Panc1 (cell line): ENCODE results near the gene MITF. TPM values are rescaled to one million over a fixed set of nuclear protein-coding genes. Genes with fewer than 3 reads are reported as not detected.
"Not testable (repeated sequence)": the region's sequence is repeated elsewhere in the genome, so short reads cannot be mapped to it uniquely, and the experiment has no call there.

Experiments
- ATAC-seq: fragments of 200-7000 bp; cut with Tn5 transposase; 2 replicates; pipeline ENCODE4 v1.9.1; 2020; ENCODE audit warnings: mild to moderate bottlenecking, moderate library complexity
- BruUV-seq: library from RNA; stranded (reverse); fragments of 400-500 nt; replicated peaks from 2 replicates; lab custom pipeline; 2021; lab: Mats Ljungman, UMichigan
- CTCF ChIA-PET: fragments of 300-600 bp; sonication (Branson Sonifier 250); formaldehyde crosslinking; loops from one replicate; lab custom pipeline; 2022; ENCODE audit warnings: antibody characterized with exemption; lab: Charles Lee
- POLR2A ChIA-PET: fragments of 300-600 bp; sonication (Branson Sonifier 250); formaldehyde crosslinking; loops from one replicate; lab custom pipeline; 2022; ENCODE audit warnings: antibody characterized with exemption; lab: Charles Lee
- DNase-seq: peaks from one replicate; pipeline ENCODE4 v3.0.0-alpha.2; 2010; ENCODE audit warnings: low read depth, low spot score
- H3K27ac ChIP-seq: 2 replicates; pipeline ENCODE4 v1.5.1; 2011; ENCODE audit warnings: mild to moderate bottlenecking, low read length, inconsistent platforms
- H3K27me3 ChIP-seq: fragments of 200-500 bp; sonication (Bioruptor generic); 2 replicates; pipeline ENCODE4 v1.6.0; 2014; ENCODE audit warnings: low read length, inconsistent platforms; ENCODE audit not compliant: control insufficient read depth, insufficient read depth
- H3K36me3 ChIP-seq: fragments of 200-500 bp; sonication (Bioruptor generic); 2 replicates; pipeline ENCODE4 v1.5.1; 2014; ENCODE audit warnings: inconsistent platforms, mild to moderate bottlenecking, low read length, moderate library complexity; ENCODE audit not compliant: control insufficient read depth, insufficient read depth
- H3K4me1 ChIP-seq: 2 replicates; pipeline ENCODE4 v1.5.1; 2011; ENCODE audit warnings: inconsistent platforms, mild to moderate bottlenecking, low read length, moderate library complexity; ENCODE audit not compliant: control insufficient read depth, insufficient read depth
- H3K4me3 ChIP-seq, 2 experiments: 2 replicates each; pipeline ENCODE4 v1.5.1; 2011 to 2012; ENCODE audit warnings: low read depth in 2 of 2, low read length in 2 of 2, mild to moderate bottlenecking in 2 of 2, inconsistent platforms in 1 of 2, moderate library complexity in 1 of 2
- H3K9me3 ChIP-seq: fragments of 200-500 bp; sonication (Bioruptor generic); 2 replicates; pipeline ENCODE4 v1.5.1; 2014; ENCODE audit warnings: low read depth, mild to moderate bottlenecking, inconsistent platforms, low read length, moderate library complexity; ENCODE audit not compliant: control insufficient read depth, insufficient read depth
- CTCF ChIP-seq: fragments of 450-650 bp; IDR thresholded peaks from 2 replicates; pipeline ENCODE4 v1.5.1; 2017; ENCODE audit warnings: mild to moderate bottlenecking
- POLR2AphosphoS5 ChIP-seq: IDR thresholded peaks from 2 replicates; pipeline ENCODE4 v1.6.1; 2012; ENCODE audit warnings: mild to moderate bottlenecking, low read depth, low read length, moderate library complexity
- SIN3A ChIP-seq: IDR thresholded peaks from 2 replicates; pipeline ENCODE4 v1.6.1; 2012; ENCODE audit warnings: low read depth, mild to moderate bottlenecking, low read length, moderate library complexity, borderline replicate concordance; ENCODE audit not compliant: insufficient read depth
- TCF7L2 ChIP-seq: IDR thresholded peaks from 2 replicates; pipeline ENCODE4 v1.6.1; 2011; ENCODE audit warnings: mild to moderate bottlenecking, low read depth, low read length, inconsistent platforms
- in situ Hi-C: cut with HindIII; loops from 2 replicates; pipeline ENCODE4 v1.10.0; 2016; ENCODE audit warnings: low sequenced_read_pairs, low pct_unique_long_range_greater_than_20kb
- intact Hi-C: fragments of 100-400 bp; cut with micrococcal nuclease; formaldehyde crosslinking; loops from one replicate; pipeline ENCODE4 v1.10.0; 2022; ENCODE audit not compliant: unreplicated experiment
- total RNA-seq: library from RNA; stranded (reverse); gene quantifications from one replicate; pipeline ENCODE4 v1.2.1, GENCODE V29; 2021; ENCODE audit not compliant: unreplicated experiment
- TF ChIP-seq, protein P1 (sequence below), 2 experiments: IDR thresholded peaks; 2 replicates each; pipeline ENCODE4 v1.6.1; 2011 to 2012; ENCODE audit warnings: low read depth in 2 of 2, control low read depth in 1 of 2, low read length in 1 of 2, mild to moderate bottlenecking in 1 of 2, moderate library complexity in 1 of 2; ENCODE audit not compliant: insufficient read depth in 1 of 2

MITF gene
- total RNA-seq, 1 experiment from 2014 or later = 10.8 TPM

- BruUV-seq = no TSS peak
- DNase-seq = no peak
- H3K9me3 ChIP-seq = no peaks in the 10 kb centered on the region
- no peaks in the 10 kb centered on the region for H3K4me1 ChIP-seq
- no peaks in the 10 kb centered on the region for H3K36me3 ChIP-seq
- in situ Hi-C loops = no loop called here
- ATAC-seq = no peak
- no peak overlapping the region for H3K4me3 ChIP-seq
- TF ChIP-seq SIN3A = no peak
- TF ChIP-seq, protein P1, sequence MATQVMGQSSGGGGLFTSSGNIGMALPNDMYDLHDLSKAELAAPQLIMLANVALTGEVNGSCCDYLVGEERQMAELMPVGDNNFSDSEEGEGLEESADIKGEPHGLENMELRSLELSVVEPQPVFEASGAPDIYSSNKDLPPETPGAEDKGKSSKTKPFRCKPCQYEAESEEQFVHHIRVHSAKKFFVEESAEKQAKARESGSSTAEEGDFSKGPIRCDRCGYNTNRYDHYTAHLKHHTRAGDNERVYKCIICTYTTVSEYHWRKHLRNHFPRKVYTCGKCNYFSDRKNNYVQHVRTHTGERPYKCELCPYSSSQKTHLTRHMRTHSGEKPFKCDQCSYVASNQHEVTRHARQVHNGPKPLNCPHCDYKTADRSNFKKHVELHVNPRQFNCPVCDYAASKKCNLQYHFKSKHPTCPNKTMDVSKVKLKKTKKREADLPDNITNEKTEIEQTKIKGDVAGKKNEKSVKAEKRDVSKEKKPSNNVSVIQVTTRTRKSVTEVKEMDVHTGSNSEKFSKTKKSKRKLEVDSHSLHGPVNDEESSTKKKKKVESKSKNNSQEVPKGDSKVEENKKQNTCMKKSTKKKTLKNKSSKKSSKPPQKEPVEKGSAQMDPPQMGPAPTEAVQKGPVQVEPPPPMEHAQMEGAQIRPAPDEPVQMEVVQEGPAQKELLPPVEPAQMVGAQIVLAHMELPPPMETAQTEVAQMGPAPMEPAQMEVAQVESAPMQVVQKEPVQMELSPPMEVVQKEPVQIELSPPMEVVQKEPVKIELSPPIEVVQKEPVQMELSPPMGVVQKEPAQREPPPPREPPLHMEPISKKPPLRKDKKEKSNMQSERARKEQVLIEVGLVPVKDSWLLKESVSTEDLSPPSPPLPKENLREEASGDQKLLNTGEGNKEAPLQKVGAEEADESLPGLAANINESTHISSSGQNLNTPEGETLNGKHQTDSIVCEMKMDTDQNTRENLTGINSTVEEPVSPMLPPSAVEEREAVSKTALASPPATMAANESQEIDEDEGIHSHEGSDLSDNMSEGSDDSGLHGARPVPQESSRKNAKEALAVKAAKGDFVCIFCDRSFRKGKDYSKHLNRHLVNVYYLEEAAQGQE (IDR thresholded peaks at IDR 0.05; ENCODE audit: insufficient read depth in 1 of 2, low read depth in 2 of 2, low read length in 1 of 2) = no peak
- TF ChIP-seq TCF7L2 = no peak
- TF ChIP-seq POLR2AphosphoS5 = no peak
- H3K27me3 ChIP-seq = no peaks in the 10 kb centered on the region
- POLR2A ChIA-PET = no interaction called here
- CTCF ChIA-PET = no interaction called here
- intact Hi-C loops = no loop called here
- no peak overlapping the region for H3K27ac ChIP-seq
These were observed 163.1 kb downstream of the MITF start for GRCh38 chr3:69902386-69902785.

DNA sequence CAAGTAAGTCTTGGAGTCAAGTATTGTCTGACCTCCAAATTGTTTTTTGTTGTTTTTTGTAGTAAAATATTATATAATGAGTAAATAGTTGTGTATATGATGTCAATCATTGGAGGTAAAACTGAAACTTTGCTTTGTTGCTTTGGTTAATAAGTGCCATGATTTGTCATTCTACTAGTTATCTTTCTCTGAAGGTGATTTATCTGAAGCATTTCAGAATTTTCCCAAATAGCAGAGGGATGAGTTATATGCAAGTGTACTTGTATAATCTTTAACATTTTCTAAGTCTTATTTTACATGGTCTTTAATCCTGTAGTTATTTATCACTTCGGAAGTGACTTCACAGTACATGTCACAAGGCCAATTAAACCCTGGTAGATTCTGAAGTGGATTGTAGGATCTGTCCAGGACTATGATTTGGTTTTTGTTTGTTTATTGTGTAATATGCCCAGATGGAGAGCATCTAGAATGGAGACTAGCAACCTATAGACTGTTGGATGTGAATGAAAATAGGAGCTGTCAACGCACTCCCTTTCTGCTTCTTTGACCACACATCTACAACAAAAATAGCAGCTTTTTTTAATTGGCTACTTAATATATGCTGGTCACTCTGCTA, 167.2 kb downstream of the MITF start:
- BruUV-seq = no TSS peak
- intact Hi-C loops (no loop called here), in situ Hi-C loops (no loop called here)
- no peak overlapping the region for H3K27ac ChIP-seq
- no peak for DNase-seq
- POLR2A ChIA-PET = no interaction called here
- CTCF ChIA-PET = no interaction called here
- H3K9me3 ChIP-seq = no peaks in the 10 kb centered on the region
- ATAC-seq = no peak
- no peaks in the 10 kb centered on the region for H3K27me3 ChIP-seq
- H3K4me1 ChIP-seq = no peaks in the 10 kb centered on the region
- H3K36me3 ChIP-seq = no peaks in the 10 kb centered on the region
- H3K4me3 ChIP-seq = no peak overlapping the region
- no peak for TF ChIP-seq TCF7L2
- TF ChIP-seq SIN3A = no peak

- intact Hi-C loops = no loop called here
- POLR2A ChIA-PET = no interaction called here
- TF ChIP-seq SIN3A = no peak
- TF ChIP-seq, protein P1 (IDR thresholded peaks at IDR 0.05; ENCODE audit: insufficient read depth in 1 of 2, low read depth in 2 of 2, low read length in 1 of 2) = no peak
- TF ChIP-seq CTCF = no peak
- TF ChIP-seq TCF7L2 = no peak
- TF ChIP-seq POLR2AphosphoS5 = no peak
- H3K4me3 ChIP-seq = no peak overlapping the region
- CTCF ChIA-PET = no interaction called here
- ATAC-seq = no peak
- H3K9me3 ChIP-seq = no peaks in the 10 kb centered on the region
- in situ Hi-C loops = no loop called here
- no peaks in the 10 kb centered on the region for H3K4me1 ChIP-seq
- DNase-seq = no peak
- H3K27me3 ChIP-seq = no peaks in the 10 kb centered on the region
- BruUV-seq = no TSS peak
- no peak overlapping the region for H3K27ac ChIP-seq
- H3K36me3 ChIP-seq = no peaks in the 10 kb centered on the region
These were observed 168.3 kb downstream of the MITF start for GRCh38 chr3:69907554-69907953.

GRCh38 chr3:69909859-69910258, 170.6 kb downstream of the MITF start:
- CTCF ChIA-PET, DNase-seq, H3K36me3 ChIP-seq, ATAC-seq, BruUV-seq, H3K4me1 ChIP-seq, H3K27ac ChIP-seq, H3K27me3 ChIP-seq, in situ Hi-C loops, intact Hi-C loops, H3K9me3 ChIP-seq, POLR2A ChIA-PET, H3K4me3 ChIP-seq: not testable (repeated sequence)
